Testis (tissue), 3 donors: ENCODE data around the gene P2RX5. TPM values are rescaled to one million over a fixed set of nuclear protein-coding genes. Genes with fewer than 3 reads are reported as not detected.

ENCODE experiments used
- DNase-seq: peaks from one replicate; pipeline ENCODE4 v3.0.0-alpha.2; 2019
- H3K27ac ChIP-seq, 2 donors: fragments of 200-600 bp; sonication (generic); one replicate each; pipeline ENCODE4 v1.5.1; 2019
- H3K27me3 ChIP-seq: fragments of 200-600 bp; sonication (generic); one replicate; pipeline ENCODE4 v1.5.1; 2019
- H3K36me3 ChIP-seq: fragments of 200-600 bp; sonication (generic); one replicate; pipeline ENCODE4 v1.5.1; 2017; ENCODE audit warnings: low read depth; ENCODE audit errors: missing control alignments
- H3K4me1 ChIP-seq: fragments of 200-600 bp; sonication (generic); one replicate; pipeline ENCODE4 v1.5.1; 2019
- H3K4me3 ChIP-seq, 2 donors: fragments of 200-600 bp; sonication (generic); one replicate each; pipeline ENCODE4 v1.5.1; 2017 to 2019
- H3K9me3 ChIP-seq: fragments of 200-600 bp; sonication (generic); one replicate; pipeline ENCODE4 v1.5.1; 2017
- CTCF ChIP-seq, 3 experiments: fragments of 450-650 bp in 2 of 3; fragments of 200-600 bp in 1 of 3; sonication (generic) in 1 of 3; IDR thresholded peaks; one replicate each; pipeline ENCODE4 v1.5.1; 2016 to 2019; ENCODE audit warnings: antibody characterized with exemption in 3 of 3, mild to moderate bottlenecking in 2 of 3, moderate library complexity in 1 of 3
- POLR2A ChIP-seq: fragments of 450-650 bp; IDR thresholded peaks from one replicate; pipeline ENCODE4 v1.6.1; 2017; ENCODE audit warnings: antibody characterized with exemption, mild to moderate bottlenecking, moderate library complexity
- WGBS, 2 donors: methylation state at CpG; one replicate each; pipeline ENCODE4 v1.1.5; 2018; 5-methylcytosine and 5-hydroxymethylcytosine counted together
- intact Hi-C: fragments of 100-400 bp; cut with DNase I; formaldehyde crosslinking; loops from one replicate; pipeline ENCODE4 v1.15.1; 2023; ENCODE audit warnings: low total_unique reads
- polyA plus RNA-seq: library from polyadenylated mRNA; stranded (reverse); fragments of 350-450 nt; fragmentation: Illumina TruSeq; extraction: RNeasy Lipid Tissue Mini Kit (QIAGEN cat#74804); gene quantifications from one replicate; pipeline ENCODE4 v1.2.3, GENCODE V29; 2014; ENCODE audit warnings: low read depth, low replicate concordance; ENCODE audit not compliant: insufficient read depth
- total RNA-seq, 2 donors: library from RNA; depleted of rRNA; stranded (reverse); fragments of >200 nt; gene quantifications; one replicate each; pipeline ENCODE4 v1.2.3, GENCODE V29; 2016

Gene P2RX5
- total and polyA plus RNA-seq, 3 donors from 2014 or later = 2.0 to 3.7 (median 3.0) TPM

GRCh38 chr17:3679531-3680126, 16.3 kb downstream of the P2RX5 start:
- intact Hi-C loops = no loop called here
- TF ChIP-seq POLR2A (no peak), CTCF (IDR thresholded peaks at IDR 0.05) (no peak)

GRCh38 chr17:3678821-3679530, 17.0 kb downstream of the P2RX5 start:
- 75 to 88% methylated on average over 11 to 25 of the region's 27 CpGs for WGBS, 2 donors
- Histone ChIP-seq H3K4me3 (no peak overlapping the region), H3K4me1 (no peaks in the 10 kb centered on the region), H3K27me3 (no peaks in the 10 kb centered on the region), H3K36me3 (no peaks in the 10 kb centered on the region), H3K27ac (no peak overlapping the region), H3K9me3 (no peaks in the 10 kb centered on the region)
- no peak for TF ChIP-seq CTCF (IDR thresholded peaks at IDR 0.05)
- no peak for TF ChIP-seq POLR2A
- intact Hi-C loops = no loop called here
- no peak for DNase-seq

More at GRCh38 chr17:3679531-3680126, 16.3 kb downstream of the P2RX5 start:
- H3K27ac ChIP-seq = no peak overlapping the region
- 70 to 73% methylated on average over 13 to 20 of the region's 20 CpGs for WGBS, 2 donors
- no peaks in the 10 kb centered on the region for H3K36me3 ChIP-seq
- no peaks in the 10 kb centered on the region for H3K27me3 ChIP-seq
- H3K4me3 ChIP-seq = no peak overlapping the region
- H3K9me3 ChIP-seq = no peaks in the 10 kb centered on the region
- DNase-seq = no peak
- H3K4me1 ChIP-seq = no peaks in the 10 kb centered on the region

DNA sequence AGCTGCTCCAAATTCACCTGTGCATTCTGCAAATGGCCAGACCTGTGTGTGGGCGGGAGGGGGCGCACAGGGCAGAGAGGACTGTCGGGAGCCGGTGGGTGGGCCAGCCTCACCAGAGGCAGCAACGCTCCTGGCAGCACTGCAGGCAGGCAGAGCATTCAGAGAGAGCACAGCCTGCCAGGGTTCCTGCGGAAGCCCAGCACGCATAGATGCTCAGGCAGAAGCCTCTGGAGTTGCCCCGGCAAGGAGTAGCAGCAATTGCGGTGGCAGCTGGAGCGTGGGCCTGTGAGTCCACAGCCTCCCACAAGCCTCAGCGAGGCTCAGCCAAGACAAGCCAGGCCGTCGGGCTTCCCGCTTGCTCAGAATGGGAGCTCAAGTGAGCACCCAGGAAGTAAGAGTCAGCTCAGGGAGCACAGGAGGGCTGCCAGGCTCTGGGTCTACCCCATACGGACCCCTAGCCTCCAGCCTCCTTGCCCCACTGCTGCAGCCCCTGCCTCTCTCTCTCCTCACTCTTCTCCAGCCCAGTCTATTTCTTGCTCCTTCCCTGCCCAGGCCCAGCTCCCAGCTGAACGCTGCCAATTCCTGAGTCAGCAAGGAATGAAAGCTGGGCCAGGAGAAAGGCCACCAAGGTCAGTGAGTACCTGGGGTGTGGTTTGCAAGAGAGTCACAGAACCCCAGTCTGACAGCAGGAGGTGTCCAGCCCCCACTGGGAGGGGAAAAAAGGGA, 17.7 kb downstream of the P2RX5 start:
- intact Hi-C loops = no loop called here
- WGBS, 2 donors = 49 to 71% methylated on average over 3 to 15 of the region's 16 CpGs
- Histone ChIP-seq H3K9me3 (no peaks in the 10 kb centered on the region), H3K4me3 (no peak overlapping the region), H3K36me3 (no peaks in the 10 kb centered on the region), H3K4me1 (no peaks in the 10 kb centered on the region), H3K27ac (no peak overlapping the region), H3K27me3 (no peaks in the 10 kb centered on the region)
- TF ChIP-seq CTCF (IDR thresholded peaks at IDR 0.05) (no peak), POLR2A (no peak)
- DNase-seq = no peak

DNA sequence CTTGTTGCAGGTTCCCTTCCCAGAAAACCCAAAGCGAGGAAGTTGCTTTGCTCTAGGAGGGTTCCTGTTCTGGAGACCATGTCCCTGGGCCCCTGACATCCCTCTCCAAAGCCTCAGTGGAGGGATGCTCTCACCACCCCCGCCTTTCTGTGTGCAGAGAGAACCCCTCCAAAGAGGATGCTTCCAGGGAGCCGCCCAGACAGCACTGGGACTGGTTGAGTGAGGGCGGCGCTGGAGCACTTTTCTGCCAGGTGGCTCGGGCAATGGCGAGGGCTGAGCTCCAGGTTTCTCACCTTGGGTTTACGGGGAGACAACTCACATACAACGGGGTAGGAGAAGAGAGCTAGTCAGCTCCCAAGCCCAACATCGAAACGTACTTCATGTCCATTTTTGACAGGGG, 20.1 kb downstream of the P2RX5 start:
- Histone ChIP-seq H3K27ac (no peak overlapping the region), H3K36me3 (no peaks in the 10 kb centered on the region), H3K27me3 (no peaks in the 10 kb centered on the region), H3K9me3 (no peaks in the 10 kb centered on the region), H3K4me1 (no peaks in the 10 kb centered on the region), H3K4me3 (no peak overlapping the region)
- no peak for DNase-seq
- TF ChIP-seq POLR2A (no peak), CTCF (IDR thresholded peaks at IDR 0.05) (no peak)
- intact Hi-C loops = no loop called here
- 88 to 89% methylated on average over 11 of the region's 11 CpGs for WGBS, 2 donors
